ENCODE data around the gene TSPAN17.
"Not testable (repeated sequence)": the region's sequence is repeated elsewhere in the genome, so short reads cannot be mapped to it uniquely, and the experiment has no call there.

Gene TSPAN17

DNA sequence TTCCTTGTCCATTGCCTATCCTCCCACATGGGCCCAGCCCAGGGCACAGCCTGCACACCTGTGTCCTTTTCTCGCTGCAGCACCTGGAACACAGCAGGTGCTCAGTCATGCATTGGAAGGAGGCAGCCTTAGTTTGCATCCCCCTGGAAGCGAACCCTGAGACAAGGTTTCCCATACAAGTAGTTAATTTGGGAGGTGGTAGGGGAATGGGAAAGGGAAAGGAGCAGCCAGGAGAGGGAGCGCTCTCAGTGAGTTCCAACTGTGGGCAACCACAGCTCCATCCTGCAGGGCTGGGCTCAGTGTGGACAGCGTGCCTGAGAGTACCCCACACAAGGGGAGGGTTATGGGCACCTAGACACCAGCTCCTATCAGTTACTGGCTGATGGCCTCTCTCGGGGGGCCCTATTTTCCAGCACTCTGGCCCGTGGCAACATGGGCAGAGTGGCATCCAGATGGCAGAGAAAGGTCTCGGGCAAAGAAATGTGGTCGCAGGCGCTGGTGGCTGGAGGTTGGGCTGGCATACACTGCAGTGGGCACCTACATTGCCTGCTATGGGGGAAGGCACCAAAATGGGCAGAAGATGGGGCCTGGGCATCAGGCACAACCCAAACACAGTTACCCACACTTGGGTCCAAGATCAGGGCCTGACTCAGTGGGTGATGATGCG lies 50.1 kb downstream of the TSPAN17 start:
- no peak for DNase-seq
- TF ChIP-seq POLR2A (IDR thresholded peaks at IDR 0.05; ENCODE audit: low read length) (no peak), GATA1 (IDR thresholded peaks at IDR 0.05; ENCODE audit: low read depth, low read length) (no peak)

DNA sequence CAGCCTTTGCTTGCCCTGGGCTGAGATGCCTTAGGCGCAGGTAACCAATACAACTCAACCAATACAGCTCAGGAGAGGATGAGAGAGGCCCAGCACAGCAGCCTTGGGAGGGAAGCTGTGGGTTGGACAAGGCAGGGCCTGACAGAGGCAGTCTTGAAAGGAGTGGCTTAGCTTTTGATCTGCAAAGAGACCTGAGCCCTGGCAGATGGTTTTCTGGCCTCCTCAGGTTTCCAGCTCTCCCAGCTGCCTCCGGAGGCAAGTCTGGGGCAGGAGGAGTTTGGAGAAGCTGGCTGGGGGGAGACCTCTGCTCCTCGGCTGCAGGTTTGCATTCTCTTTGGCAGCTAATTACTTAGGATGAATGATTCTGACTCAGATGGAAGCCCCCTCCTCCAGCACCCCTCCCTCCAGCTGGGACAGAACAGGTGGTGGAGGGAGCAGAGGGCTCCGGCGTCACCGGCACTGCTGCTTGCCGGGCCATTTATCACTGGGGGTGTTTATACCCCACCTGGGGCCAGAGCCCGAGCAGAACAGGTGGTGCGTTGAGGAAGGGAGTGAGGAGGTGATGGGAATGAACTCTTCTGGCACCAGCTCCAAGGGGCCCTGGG lies 50.8 kb downstream of the TSPAN17 start:
- no peak for DNase-seq
- TF ChIP-seq GATA1 (IDR thresholded peaks at IDR 0.05; ENCODE audit: low read depth, low read length) (no peak), POLR2A (IDR thresholded peaks at IDR 0.05; ENCODE audit: low read length) (no peak)

DNA sequence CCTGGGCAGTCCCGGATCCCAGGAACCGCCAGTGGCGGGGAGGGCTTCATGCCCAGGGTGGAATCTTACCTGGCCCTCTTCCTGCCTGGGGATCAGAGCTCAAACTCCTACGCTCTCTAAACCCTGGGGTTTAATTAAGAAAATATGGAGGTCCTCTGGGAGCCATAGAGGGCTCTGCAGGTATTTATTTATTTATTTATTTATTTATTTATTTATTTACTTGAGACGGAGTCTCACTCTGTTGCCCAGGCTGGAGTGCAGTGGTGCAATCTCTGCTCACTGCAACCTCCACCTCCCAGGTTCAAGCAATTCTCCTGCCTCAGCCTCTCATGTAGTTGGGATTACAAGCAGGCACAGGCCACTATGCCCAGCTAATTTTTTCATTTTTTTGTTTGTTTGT lies 52.2 kb downstream of the TSPAN17 start:
- DNase-seq: not testable (repeated sequence)

DNA sequence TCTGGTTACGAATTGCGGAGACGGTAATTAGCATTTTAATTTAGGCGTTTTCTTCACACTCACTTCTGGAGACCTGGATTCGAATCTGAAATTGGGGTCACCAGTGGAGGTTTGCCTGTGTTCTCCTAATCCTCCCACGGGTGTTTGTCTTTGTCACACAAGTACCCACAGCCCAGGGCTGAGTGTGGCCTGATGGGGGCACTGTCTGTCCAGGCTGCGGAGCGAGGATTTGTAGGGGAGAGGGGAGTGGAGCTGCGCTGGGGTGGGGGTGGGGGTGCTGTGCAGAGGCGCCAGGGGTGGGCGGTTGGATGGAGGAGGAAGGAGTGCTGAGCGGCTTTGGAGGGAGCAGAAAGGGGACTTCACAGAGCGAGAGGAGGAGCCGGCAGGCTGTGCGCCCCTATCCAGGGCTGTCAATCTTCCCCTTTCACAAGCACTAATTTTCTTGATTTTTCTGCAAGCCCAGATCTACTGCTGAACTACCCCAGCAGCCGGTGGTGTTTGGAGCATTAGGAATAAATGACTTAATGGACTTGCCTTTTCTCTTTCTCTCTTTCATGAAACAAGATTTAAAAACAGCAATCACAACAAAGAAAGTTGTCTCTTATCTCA lies 53.1 kb downstream of the TSPAN17 start:
- no peak for TF ChIP-seq GATA1 (IDR thresholded peaks at IDR 0.05; ENCODE audit: low read depth, low read length)
- no peak for DNase-seq

DNA sequence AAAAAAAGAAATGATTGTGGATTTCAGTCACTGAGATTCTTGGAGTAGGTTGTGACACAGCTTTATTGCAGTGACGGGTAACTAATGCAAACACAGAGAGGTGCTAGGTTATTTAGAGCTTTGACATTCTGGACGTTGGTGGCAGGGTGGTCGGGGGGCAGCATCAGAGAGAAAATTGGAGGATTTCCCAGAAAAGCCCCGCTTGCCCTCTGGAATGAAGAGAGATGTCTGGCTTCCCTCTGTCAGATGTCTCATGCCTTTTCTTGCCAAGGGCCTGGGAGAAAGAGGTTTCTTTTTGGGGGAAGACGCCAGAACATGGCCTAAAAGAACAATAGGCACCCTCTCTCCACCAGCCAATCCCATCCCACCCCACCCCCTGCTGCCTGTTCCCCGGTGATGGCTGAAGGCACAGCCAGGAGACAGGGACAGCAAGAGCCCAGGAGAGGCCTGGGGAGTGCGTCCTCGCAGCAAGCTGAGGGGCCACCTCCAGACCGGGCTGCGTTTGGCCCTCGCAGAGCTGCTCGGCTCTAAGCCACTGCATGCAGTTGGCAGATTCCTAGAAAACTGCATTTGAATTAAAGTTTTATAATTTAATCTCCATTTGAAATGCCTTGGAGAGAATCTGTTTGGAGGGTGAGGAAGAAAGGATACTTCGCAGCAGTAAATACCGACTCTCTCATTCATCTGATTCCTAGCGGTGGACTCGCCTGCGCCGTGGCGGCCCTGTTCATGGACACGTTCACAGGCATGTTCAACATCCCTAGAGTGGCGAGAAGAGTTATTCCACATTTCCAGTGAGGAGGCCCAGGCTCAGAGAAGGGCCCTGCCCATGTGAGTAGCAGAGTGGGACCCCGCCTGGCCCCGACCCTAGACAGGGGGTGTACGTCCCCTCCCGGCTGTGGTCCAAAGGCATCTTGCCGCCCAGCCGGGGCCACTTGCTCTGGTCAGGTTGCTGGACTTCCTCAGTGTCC lies 55.7 kb downstream of the TSPAN17 start:
- TF ChIP-seq GATA1 (IDR thresholded peaks at IDR 0.05; ENCODE audit: low read depth, low read length) (no peak), POLR2A (IDR thresholded peaks at IDR 0.05; ENCODE audit: low read length) (no peak)
- DNase-seq: no peak

DNA sequence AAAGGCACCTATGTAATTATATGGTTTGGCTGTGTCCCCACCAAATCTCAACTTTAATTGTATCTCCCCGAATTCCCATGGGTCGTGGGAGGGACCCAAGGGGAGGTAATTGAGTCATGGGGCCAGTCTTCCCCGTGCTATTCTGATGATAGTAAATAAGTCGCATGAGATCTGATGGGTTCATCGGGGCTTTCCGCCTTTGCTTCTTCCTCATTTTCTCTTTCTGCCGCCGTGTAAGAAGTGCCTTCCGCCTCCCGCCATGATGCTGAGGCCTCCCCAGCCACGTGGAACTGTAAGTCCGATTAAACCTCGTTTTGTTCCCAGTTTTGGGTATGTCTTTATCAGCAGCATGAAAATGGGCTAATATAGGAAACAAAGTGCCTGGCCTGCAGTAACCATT lies 56.6 kb downstream of the TSPAN17 start:
- no peak for TF ChIP-seq POLR2A (IDR thresholded peaks at IDR 0.05; ENCODE audit: low read length)
- TF ChIP-seq GATA1 (IDR thresholded peaks at IDR 0.05; ENCODE audit: low read depth, low read length): no peak
- DNase-seq: no peak

DNA sequence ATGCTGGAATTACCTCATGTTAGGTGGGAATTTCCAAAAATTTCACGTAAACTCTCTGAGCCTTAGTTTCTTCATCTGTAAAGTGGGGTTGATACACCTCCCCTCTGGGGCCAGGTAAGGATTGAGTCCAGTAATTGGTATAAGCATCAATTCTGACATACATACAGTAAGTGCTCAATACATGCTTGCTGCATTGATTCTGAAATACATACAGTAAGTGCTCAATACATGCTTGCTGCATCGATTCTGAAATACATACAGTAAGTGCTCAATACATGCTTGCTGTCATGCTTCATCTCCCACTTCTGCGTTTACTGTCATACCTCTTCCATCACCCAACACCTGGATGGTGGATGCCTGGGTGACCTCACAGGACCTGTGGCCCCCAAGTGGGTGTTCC lies 57.1 kb downstream of the TSPAN17 start:
- no peak for TF ChIP-seq POLR2A (IDR thresholded peaks at IDR 0.05; ENCODE audit: low read length)
- no peak for TF ChIP-seq GATA1 (IDR thresholded peaks at IDR 0.05; ENCODE audit: low read depth, low read length)
- no peak for DNase-seq

DNA sequence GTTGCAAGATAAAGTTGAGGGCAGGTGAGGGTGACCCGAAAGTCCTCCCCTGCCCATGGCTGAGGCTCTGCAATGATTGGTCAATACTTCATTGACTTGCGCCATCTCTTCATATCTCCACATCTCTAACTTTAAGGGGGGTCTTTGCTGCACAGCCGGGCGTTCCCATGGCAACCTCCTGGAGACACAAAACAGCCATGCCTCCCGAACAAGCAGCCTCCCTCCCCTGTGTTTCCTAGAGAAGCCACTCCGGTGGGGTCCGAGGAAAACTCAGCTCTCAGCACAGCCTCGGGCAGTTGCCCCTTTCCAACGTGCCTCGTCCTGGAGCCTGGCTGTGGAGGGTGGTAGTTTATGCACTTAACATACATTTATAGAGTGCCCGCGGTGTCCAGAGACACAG lies 57.5 kb downstream of the TSPAN17 start:
- DNase-seq: no peak
- TF ChIP-seq POLR2A (IDR thresholded peaks at IDR 0.05; ENCODE audit: low read length) (no peak), GATA1 (IDR thresholded peaks at IDR 0.05; ENCODE audit: low read depth, low read length) (no peak)
